Activated CD8-positive, alpha-beta T cell treated with anti-CD3 and anti-CD28 coated beads for 36 hours (primary cell): ENCODE data around the gene GLCCI1. TPM values are rescaled to one million over a fixed set of nuclear protein-coding genes. Genes with fewer than 3 reads are reported as not detected.

Experiments
- ATAC-seq: fragments of 200-7000 bp; cut with Tn5 transposase; one replicate; pipeline ENCODE4 v1.10.0; 2021; ENCODE audit warnings: mild to moderate bottlenecking, moderate library complexity
- CTCF ChIA-PET: fragments of 350-600 bp; sonication (Branson Sonifier 250); formaldehyde crosslinking; loops from one replicate; lab custom pipeline; 2021; ENCODE audit warnings: antibody characterized with exemption; lab: Charles Lee
- POLR2A ChIA-PET: fragments of 350-600 bp; sonication (Branson Sonifier 250); formaldehyde crosslinking; loops from one replicate; lab custom pipeline; 2021; ENCODE audit warnings: antibody characterized with exemption; lab: Charles Lee
- DNase-seq: peaks from one replicate; pipeline ENCODE4 v3.0.0-alpha.2; 2020
- H3K27ac Mint-ChIP-seq: one replicate; pipeline ENCODE4 v1.8.0; 2021; ENCODE audit warnings: mild to moderate bottlenecking, mixed read lengths
- H3K27me3 Mint-ChIP-seq: one replicate; pipeline ENCODE4 v1.8.0; 2021; ENCODE audit warnings: mixed read lengths
- H3K36me3 Mint-ChIP-seq: one replicate; pipeline ENCODE4 v1.8.0; 2021; ENCODE audit warnings: low read depth, mixed read lengths
- H3K4me1 Mint-ChIP-seq: one replicate; pipeline ENCODE4 v1.8.0; 2021; ENCODE audit warnings: low read depth, mixed read lengths
- H3K4me3 Mint-ChIP-seq: one replicate; pipeline ENCODE4 v1.8.0; 2021; ENCODE audit warnings: mild to moderate bottlenecking, moderate library complexity, mixed read lengths
- H3K9me3 Mint-ChIP-seq: one replicate; pipeline ENCODE4 v1.8.0; 2021; ENCODE audit warnings: mixed read lengths
- CTCF ChIP-seq: fragments of 200-600 bp; IDR thresholded peaks from one replicate; pipeline ENCODE4 v1.8.0; 2022; ENCODE audit warnings: antibody characterized with exemption, mild to moderate bottlenecking
- intact Hi-C: fragments of 100-400 bp; cut with micrococcal nuclease; formaldehyde crosslinking; loops from one replicate; pipeline ENCODE4 v1.10.0; 2022
- total RNA-seq, 2 experiments: library from RNA; stranded (reverse); gene quantifications; one replicate each; pipeline ENCODE4 v1.2.3, GENCODE V29; 2021

The GLCCI1 gene
- total RNA-seq, 2 experiments from 2014 or later, result 11.3 to 13.0 TPM

GRCh38 chr7:8063706-8064297 lies 95.2 kb downstream of the GLCCI1 start:
- intact Hi-C loops, result no loop called here
- Mint-ChIP-seq H3K4me1 (peaks cover 32% of the 10 kb centered on the region), H3K4me3 (no peak overlapping the region), H3K36me3 (peaks cover 41% of the 10 kb centered on the region), H3K27me3 (no peaks in the 10 kb centered on the region), H3K9me3 (peaks cover 7% of the 10 kb centered on the region), H3K27ac (no peak overlapping the region)
- CTCF ChIA-PET, result interaction anchor here (0.7 kb wide), 1 partner anchor 1910 kb away, joined by 3 read pairs; no protein-coding TSS in a partner anchor
- ATAC-seq (no peak), DNase-seq (no peak)
- POLR2A ChIA-PET, result interaction anchor here (1.2 kb wide), 1 partner anchor 119 kb away, joined by 3 read pairs; no protein-coding TSS in a partner anchor
- TF ChIP-seq CTCF, result no peak

GRCh38 chr7:8064828-8065227 lies 96.2 kb downstream of the GLCCI1 start:
- Mint-ChIP-seq H3K4me1 (peaks cover 30% of the 10 kb centered on the region), H3K4me3 (no peak overlapping the region), H3K27me3 (no peaks in the 10 kb centered on the region), H3K36me3 (peaks cover 39% of the 10 kb centered on the region), H3K9me3 (peaks cover 7% of the 10 kb centered on the region), H3K27ac (no peak overlapping the region)
- no peak for TF ChIP-seq CTCF
- POLR2A ChIA-PET, result interaction anchor here (1.2 kb wide), 1 partner anchor 120 kb away, joined by 3 read pairs; no protein-coding TSS in a partner anchor
- DNase-seq (no peak), ATAC-seq (no peak)
- CTCF ChIA-PET, result no interaction called here
- intact Hi-C loops, result no loop called here

GRCh38 chr7:8065356-8065813 lies 96.8 kb downstream of the GLCCI1 start:
- CTCF ChIA-PET, result no interaction called here
- no peak overlapping the region for H3K4me3 Mint-ChIP-seq
- ATAC-seq, result no peak
- no peak overlapping the region for H3K27ac Mint-ChIP-seq
- TF ChIP-seq CTCF, result no peak
- H3K36me3 Mint-ChIP-seq, result peaks cover 39% of the 10 kb centered on the region
- peaks cover 7% of the 10 kb centered on the region for H3K9me3 Mint-ChIP-seq
- POLR2A ChIA-PET, result no interaction called here
- intact Hi-C loops, result no loop called here
- no peaks in the 10 kb centered on the region for H3K27me3 Mint-ChIP-seq
- peaks cover 30% of the 10 kb centered on the region for H3K4me1 Mint-ChIP-seq
- no peak for DNase-seq

- ChIA-PET POLR2A (no interaction called here), CTCF (no interaction called here)
- Mint-ChIP-seq H3K27me3 (no peaks in the 10 kb centered on the region), H3K9me3 (peaks cover 3% of the 10 kb centered on the region), H3K4me3 (no peak overlapping the region), H3K36me3 (peaks cover 33% of the 10 kb centered on the region), H3K4me1 (peaks cover 38% of the 10 kb centered on the region), H3K27ac (no peak overlapping the region)
- ATAC-seq, result no peak
- no peak for TF ChIP-seq CTCF
- no peak for DNase-seq
- intact Hi-C loops, result no loop called here
Observed at GRCh38 chr7:8068892-8069686, 100.5 kb downstream of the GLCCI1 start.
